GM18951 (cell line): ENCODE data around the gene REPIN1.

Experiments
- POLR2A ChIP-seq: IDR thresholded peaks from 4 replicates; pipeline ENCODE4 v1.6.1; 2011; ENCODE audit warnings: mild to moderate bottlenecking; ENCODE audit not compliant: insufficient read length, insufficient read depth; ENCODE audit errors: extremely low read depth
- in situ Hi-C: fragments of 300-500 bp; cut with MboI; formaldehyde crosslinking; loops from one replicate; pipeline ENCODE4 v1.12.0; 2022; ENCODE audit warnings: low sequenced_read_pairs, mixed read lengths, inconsistent platforms; ENCODE audit not compliant: unreplicated experiment

Gene REPIN1

DNA sequence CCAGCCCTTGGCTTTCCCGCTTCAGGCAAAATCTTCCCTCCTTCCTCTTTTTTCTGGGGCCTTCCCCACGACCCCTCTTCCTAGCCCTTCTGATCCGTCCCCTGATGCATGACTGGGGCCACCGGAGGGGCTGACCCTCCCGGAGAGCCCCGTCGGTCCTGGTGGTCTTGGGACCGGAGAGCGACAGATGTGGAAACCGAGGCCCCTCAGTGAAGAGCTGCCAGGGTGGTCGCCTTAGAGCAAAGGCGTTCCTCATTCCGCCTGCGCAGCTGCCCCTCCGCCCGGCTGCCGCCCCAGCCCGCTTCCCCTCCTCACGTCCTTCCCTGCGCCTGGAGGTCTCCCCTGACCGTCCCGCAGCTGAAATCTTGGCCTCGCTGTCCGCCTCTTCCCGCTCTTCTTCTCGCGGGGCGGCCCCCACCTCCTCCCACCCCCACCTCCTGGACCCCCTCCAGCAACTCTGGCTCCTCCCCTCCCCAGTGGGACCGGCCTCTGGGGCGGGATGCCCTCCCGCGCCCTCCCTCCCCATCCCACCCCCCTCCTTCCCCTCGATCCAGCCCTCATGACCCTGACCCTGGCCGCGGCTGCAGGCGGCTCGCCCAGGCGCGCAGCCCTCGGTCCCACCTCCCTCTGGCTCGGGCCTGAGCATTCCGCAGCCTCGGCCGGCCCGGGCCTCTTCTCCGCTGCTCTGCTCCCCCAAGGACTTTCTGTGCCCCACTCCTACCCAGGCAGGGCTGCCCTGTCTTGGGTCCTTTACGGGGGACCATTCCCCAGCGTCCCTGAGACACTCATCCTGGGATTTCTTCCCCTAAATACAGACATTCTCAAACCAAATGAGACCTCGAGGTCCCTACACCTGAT lies 27.1 kb upstream of the REPIN1 start, which contains the start of gene RARRES2:
Gene RARRES2, minus strand, starts transcription at position 367 of the 858 bp plus-strand sequence. CDS start 1,020 bp downstream, outside the sequence.
- no peak for TF ChIP-seq POLR2A

DNA sequence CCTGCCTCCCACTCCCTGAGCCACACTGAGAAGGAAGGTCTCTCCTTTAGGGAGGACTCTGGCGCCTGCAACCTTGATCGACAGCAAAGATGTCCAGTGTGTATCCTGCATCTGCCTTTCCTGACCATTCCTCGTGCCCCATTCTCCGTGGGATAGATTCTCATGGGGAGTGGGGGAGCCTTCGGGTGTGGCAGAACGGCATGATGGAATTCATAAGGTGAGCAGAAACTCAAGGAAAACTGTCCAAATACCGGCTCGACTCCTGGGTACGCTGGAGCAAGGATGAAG lies 26.6 kb upstream of the REPIN1 start:
- in situ Hi-C loops: no loop called here
- TF ChIP-seq POLR2A: no peak

More for the DNA sequence above, 27.1 kb upstream of the REPIN1 start, which contains the start of gene RARRES2:
- in situ Hi-C loops: no loop called here

DNA sequence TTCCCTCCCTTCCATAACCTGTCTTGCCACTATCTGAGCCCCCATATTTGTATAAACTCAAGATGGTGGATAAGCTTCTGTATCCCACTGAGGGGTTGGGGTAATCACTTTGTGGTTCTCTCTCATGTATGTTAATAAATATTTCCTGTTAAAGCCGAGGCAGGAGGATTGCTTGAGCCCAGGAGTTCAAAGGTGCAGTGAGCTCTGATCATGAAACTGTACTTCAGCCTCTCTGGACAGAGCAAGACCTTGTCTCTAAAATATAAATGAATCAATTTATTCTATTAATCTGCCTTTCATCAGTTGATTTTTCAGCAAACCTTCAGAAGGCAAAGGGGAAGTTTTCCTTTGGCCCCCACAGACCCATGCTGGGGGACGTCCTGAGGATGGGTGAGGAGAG lies 25.4 kb upstream of the REPIN1 start:
- TF ChIP-seq POLR2A: no peak
- in situ Hi-C loops: no loop called here

DNA sequence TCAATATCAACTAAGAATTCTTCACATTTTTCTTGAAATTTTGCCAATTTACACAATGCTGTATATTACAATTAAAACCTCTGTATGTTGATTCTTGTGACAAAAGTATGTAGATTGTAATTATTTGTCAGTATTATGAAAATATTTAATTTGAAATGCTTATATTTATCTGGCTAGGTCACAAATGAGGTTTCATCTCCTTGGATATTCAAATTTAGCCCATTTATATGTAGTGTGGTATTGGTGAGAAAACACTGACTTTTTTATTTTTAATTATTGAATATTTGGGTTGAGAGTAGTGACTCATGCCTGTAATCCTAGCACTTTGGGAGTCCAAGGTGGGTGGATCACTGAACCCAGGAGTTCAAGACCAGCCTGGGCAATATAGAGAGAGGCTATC lies 24.3 kb upstream of the REPIN1 start:
- in situ Hi-C loops: no loop called here

DNA sequence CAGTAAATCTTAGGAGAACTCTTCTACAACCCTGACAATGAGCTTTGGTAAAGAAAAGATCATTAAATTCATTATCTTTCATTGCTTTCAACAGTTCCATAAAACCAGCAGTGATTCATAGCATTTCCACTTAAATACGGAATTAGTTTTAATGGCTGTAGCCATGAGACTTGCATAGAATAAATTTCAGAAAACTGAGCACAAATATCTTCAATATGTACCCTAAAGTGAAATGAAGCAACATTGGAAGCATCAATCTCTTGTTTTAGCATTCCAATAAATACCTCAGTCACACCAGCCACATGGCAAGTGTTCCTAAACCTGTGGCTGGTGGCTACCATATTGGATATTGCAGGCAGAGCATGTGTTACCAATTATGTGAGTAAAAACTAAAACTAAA lies 23.6 kb upstream of the REPIN1 start:
- in situ Hi-C loops: no loop called here
- no peak for TF ChIP-seq POLR2A

More for the DNA sequence above, 24.3 kb upstream of the REPIN1 start:
- TF ChIP-seq POLR2A: no peak

DNA sequence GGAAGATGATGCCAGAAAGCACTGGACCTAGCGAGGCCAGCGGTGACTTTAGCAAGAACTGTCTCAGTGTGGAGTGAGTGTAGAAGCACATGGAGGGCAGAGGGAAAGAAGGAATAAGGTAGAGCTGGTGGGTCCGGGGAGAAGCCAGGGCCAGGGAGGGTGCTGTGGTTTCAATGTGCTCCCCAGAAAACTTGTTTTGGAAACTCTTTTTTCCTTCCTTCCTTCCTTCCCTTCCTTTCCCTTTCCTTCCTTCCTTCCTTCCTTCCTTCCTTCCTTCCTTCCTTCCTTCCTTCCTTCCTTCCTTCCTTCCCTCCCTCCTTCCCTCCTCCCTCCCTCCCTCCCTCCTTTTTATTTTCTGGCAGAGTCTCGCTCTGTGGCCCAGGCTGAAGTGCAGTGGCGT lies 21.7 kb upstream of the REPIN1 start:
- in situ Hi-C loops: no loop called here
- TF ChIP-seq POLR2A: no peak

DNA sequence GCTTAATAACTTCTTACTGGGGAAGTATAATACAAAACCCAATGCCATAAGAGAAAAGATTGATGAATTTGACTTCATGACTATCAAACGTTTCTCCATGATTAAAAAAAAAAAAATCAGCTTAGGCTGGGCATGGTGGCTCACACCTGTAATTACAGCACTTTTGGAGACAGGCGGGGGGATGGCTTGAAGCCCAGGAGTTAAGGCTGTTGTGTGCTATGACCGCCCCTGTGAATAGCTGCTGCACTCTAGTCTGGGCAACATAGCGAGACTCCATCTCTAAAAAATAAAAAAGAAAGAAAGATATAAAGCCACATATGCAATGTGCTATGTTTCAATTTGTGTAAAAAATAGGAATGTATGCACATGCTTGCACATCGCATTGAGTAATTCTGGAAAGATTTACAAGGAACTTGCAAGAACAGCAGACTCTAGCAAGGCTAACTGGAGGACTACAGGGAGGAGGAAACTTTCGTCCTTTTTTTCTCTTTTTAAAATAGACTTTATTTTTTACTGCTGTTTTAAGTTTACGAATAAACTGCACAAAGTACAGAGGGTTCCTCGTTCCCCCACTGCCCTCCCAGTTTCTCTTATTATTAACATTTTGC lies 16.9 kb upstream of the REPIN1 start:
- no peak for TF ChIP-seq POLR2A
- in situ Hi-C loops: no loop called here

DNA sequence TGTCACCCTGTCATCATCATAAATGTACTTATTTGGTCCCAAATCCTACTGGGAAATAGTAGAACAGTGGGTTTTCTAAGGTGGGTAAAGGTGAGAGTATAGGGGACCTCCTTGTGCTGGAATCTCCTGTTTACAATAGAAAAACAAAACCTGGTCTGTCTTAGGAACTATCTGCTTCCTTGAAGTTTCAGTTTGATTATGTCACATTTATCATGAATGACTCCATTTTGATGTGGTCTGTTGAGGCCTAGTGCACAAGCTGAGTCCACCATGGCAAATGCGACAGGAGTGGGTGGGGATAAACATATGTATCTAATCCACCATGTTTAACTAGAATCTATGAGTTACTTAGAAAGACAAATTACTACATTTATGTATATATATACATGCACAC lies 13.0 kb upstream of the REPIN1 start:
- TF ChIP-seq POLR2A: no peak
- in situ Hi-C loops: no loop called here

DNA sequence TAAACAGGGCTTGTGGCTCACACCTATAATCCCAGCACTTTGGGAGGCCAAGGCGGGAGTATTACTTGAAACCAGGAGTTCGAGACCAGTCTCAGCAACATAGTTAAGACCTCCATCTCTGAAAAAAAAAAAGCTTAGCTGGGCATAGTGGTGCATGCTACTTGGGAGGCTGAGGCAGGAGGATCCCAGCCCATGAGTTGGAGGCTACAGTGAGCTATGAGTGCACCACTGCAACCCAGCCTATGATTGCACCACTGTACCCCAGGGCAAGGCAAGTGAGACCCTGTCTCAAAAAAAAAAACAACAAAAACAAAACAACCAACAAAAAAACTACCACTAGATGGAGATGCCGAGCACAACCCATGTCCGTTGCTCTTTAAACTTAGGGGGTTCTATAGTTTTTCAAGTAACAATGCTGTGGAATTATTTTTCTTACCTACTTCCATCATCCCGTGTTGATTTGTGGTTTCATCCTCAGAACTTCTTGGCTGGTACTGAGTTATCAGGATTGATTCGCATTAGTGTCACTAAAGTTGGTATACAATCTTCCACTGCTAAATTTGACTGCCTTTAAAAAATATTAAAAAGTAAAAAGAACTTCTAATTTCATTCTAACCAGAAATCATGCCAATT lies 12.2 kb upstream of the REPIN1 start:
- no peak for TF ChIP-seq POLR2A
- in situ Hi-C loops: no loop called here

DNA sequence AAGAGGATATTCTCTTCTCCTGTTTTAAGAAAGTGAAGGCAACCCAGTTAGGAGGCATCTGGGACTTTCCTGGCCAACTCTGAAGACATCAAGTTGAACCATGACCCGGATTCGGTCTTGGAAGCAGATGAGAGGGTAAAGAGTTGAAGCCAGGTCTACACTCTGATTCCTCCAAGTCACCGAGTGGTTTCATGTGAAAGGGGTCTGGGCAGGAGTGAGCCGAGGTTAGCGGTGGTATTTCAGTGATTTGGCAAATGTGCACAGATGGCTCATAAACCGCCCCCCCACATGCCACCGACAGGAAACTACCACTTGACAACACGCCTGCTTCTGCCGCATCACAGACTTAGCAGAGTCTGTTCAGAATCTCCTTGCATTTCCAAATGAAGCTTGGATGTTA lies 11.4 kb upstream of the REPIN1 start:
- in situ Hi-C loops: no loop called here

DNA sequence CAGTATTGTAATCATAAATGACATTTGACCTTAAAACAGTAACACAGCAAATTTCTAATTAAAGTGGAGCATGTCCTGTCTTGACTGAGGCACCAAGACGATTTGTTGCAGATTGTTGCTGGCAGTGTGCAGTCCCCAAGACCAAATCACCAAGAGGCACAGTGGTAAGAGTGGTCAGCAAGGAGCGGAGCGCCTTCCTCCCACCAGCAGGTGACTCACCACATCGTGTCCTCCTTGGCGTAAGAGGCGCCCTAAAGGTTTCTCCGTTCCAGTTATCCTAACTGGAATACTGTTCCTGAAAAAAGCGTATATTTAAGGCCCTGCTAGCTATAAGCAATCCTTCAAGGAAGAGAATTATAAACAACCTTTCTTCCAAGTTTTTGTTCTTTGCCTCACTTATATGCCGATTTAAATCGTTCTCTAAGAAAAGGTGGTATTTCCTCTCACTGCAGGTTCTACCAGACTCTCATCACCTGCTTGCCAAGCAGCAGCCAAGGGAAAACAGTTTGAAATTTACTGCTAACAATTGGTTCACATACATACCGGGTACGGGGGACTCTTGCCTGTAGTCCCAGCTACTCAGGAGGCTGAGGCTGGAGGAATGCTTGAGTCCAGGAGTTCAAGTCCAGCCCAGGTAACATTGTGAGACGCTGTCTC lies 10.7 kb upstream of the REPIN1 start:
- no peak for TF ChIP-seq POLR2A
- in situ Hi-C loops: no loop called here

More for the DNA sequence above, 11.4 kb upstream of the REPIN1 start:
- TF ChIP-seq POLR2A: peak; percentile 41

DNA sequence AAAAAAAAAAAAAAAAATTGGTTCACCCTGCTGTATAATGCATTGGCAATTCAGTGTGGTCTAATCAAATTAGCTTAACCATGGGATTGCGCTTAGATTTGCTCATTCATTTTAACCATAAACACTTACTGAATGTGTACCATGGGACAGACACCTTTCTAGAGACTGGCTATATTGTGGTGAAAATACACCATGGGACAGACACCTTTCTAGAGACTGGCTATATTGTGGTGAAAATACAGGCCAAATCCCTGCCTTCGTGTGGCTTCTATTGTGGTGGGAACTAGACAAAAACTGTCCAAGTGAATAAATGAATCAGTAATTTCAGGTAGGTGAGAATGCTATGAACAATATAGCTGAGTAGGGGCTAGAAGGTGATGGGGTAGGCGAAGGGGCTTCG lies 10.2 kb upstream of the REPIN1 start:
- in situ Hi-C loops: no loop called here
- TF ChIP-seq POLR2A: no peak

DNA sequence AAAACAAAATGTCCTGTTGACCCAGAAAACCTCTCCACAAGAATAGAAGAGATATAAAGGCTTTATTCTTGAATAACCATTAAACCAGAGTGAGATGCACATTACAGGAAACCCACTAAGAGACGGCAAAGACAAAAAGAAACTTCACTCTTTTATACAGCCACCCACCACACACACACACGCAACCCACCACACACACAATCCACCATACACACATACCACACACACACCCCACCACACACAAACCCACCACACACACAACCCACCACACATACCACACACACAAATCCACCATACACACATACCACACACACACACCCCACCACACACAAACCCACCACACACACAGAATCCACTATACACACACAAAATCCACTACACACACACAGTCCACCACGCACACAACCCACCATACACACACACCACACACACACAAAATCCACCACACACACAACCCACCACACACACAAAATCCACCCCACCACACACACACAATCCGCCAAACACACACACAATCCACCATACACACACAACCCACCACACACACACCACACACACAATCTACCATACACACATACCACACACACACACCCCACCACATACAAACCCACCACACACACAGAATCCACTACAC lies 9.5 kb upstream of the REPIN1 start:
- in situ Hi-C loops: no loop called here
- TF ChIP-seq POLR2A: no peak

DNA sequence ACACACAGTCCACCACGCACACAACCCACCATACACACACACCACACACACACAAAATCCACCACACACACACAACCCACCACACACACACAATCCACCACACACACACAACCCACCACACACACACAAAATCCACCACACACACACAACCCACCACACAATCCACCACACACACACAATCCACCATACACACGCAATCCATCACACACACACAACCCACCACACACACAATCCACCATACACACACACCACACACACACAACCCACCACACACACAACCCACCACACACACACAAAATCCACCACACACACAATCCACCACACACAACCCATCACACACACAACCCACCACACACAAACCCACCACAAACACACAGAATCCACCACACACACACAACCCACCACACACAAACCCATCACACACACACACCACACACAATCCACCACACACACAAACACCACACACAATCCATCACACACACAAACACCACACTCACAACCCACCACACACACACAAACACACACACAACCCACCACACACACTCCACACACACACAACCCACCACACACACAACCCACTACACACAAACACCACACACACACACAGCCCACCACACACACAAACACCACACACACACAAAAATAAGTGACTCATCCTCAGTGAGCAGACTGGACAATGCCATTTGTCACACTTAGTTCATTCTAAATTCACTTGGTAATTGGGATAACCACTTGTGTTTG lies 8.8 kb upstream of the REPIN1 start:
- in situ Hi-C loops: loop anchor here (5.0 kb wide), 1 partner anchor 53 kb away; no protein-coding TSS in a partner anchor
- TF ChIP-seq POLR2A: no peak
